ENCODE measurements around the gene PRSS12.

DNA sequence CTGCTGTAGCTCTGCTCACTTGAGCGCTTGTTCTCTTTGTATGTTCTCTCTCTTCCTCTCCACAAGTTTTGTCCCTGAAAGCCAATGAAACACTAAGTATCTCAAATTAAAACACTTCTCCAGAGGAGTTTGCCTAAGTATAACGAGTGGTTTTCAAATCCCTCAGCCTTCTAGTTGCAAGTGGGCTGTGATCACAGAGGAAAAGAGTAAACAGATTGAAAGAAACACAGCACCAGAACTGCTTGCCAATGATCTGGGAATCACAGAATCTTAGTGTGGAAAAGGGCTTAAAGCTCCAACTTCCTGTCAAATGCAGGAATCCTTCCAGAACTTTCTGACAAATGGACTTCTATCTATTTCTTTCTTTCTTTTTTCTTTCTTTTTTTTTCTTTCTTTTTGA lies 4.8 kb upstream of the PRSS12 start:
- TF ChIP-seq, protein P1, sequence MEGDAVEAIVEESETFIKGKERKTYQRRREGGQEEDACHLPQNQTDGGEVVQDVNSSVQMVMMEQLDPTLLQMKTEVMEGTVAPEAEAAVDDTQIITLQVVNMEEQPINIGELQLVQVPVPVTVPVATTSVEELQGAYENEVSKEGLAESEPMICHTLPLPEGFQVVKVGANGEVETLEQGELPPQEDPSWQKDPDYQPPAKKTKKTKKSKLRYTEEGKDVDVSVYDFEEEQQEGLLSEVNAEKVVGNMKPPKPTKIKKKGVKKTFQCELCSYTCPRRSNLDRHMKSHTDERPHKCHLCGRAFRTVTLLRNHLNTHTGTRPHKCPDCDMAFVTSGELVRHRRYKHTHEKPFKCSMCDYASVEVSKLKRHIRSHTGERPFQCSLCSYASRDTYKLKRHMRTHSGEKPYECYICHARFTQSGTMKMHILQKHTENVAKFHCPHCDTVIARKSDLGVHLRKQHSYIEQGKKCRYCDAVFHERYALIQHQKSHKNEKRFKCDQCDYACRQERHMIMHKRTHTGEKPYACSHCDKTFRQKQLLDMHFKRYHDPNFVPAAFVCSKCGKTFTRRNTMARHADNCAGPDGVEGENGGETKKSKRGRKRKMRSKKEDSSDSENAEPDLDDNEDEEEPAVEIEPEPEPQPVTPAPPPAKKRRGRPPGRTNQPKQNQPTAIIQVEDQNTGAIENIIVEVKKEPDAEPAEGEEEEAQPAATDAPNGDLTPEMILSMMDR (IDR thresholded peaks at IDR 0.05) = no peak
- no peak for TF ChIP-seq POLR2A (IDR thresholded peaks at IDR 0.05)
